GM21423 (cell line): ENCODE results near the gene DNAH2.

Source experiments
- ATAC-seq: cut with Tn5 transposase; IDR thresholded peaks from one replicate; pipeline ENCODE4 v1.9.1; 2021; ENCODE audit warnings: mild to moderate bottlenecking, moderate library complexity; ENCODE audit not compliant: unreplicated experiment

Gene DNAH2

DNA sequence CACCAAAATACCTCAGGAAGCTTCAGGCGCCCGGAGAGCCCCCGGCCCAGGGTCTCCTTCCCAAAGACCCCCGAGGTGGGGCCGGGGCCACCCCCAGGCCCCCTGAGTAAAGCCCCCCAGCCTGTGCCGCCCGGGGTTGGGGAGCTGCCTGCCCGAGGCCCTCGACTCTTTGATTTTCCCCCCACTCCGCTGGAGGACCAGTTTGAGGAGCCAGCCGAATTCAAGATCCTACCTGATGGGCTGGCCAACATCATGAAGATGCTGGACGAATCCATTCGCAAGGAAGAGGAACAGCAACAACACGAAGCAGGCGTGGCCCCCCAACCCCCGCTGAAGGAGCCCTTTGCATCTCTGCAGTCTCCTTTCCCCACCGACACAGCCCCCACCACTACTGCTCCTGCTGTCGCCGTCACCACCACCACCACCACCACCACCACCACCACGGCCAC is 130.6 kb downstream of the DNAH2 start:
- ATAC-seq: no peak

DNA sequence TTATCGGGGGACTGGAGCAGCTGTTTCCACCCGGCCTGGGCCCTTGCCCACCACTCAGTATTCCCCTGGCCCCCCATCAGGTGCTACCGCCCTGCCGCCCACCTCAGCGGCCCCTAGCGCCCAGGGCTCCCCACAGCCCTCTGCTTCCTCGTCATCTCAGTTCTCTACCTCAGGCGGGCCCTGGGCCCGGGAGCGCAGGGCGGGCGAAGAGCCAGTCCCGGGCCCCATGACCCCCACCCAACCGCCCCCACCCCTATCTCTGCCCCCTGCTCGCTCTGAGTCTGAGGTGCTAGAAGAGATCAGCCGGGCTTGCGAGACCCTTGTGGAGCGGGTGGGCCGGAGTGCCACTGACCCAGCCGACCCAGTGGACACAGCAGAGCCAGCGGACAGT is 131.2 kb downstream of the DNAH2 start:
- ATAC-seq: no peak

DNA sequence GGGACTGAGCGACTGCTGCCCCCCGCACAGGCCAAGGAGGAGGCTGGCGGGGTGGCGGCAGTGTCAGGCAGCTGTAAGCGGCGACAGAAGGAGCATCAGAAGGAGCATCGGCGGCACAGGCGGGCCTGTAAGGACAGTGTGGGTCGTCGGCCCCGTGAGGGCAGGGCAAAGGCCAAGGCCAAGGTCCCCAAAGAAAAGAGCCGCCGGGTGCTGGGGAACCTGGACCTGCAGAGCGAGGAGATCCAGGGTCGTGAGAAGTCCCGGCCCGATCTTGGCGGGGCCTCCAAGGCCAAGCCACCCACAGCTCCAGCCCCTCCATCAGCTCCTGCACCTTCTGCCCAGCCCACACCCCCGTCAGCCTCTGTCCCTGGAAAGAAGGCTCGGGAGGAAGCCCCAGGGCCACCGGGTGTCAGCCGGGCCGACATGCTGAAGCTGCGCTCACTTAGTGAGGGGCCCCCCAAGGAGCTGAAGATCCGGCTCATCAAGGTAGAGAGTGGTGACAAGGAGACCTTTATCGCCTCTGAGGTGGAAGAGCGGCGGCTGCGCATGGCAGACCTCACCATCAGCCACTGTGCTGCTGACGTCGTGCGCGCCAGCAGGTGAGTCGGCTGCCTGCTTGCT is 131.7 kb downstream of the DNAH2 start:
- no peak for ATAC-seq

DNA sequence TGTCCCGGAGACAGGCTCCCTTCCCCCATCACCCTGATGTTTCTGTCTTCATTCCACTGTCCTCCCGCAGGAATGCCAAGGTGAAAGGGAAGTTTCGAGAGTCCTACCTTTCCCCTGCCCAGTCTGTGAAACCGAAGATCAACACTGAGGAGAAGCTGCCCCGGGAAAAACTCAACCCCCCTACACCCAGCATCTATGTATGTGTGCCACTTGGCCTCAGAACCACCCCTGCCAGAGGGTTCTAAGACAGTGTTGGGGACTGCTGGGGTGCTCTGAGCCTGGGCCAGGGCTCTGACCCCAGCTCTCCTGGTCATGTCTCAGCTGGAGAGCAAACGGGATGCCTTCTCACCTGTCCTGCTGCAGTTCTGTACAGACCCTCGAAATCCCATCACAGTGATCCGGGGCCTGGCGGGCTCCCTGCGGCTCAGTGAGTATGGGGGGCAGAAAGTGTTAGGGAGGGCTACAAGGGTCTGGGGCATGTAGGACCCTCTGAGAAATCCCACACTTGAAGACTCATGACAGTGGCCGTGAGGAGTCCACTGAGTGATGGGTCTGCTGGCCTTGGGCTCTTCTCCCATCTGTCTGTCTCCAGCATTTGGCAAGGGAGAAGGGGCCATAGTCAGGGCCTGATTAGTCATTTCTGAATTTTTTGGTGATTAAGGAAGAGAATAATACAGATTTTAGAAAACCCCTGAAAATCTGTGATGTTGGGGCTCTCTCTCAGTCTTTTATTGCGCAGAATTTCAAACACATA is 132.4 kb downstream of the DNAH2 start:
- no peak for ATAC-seq

DNA sequence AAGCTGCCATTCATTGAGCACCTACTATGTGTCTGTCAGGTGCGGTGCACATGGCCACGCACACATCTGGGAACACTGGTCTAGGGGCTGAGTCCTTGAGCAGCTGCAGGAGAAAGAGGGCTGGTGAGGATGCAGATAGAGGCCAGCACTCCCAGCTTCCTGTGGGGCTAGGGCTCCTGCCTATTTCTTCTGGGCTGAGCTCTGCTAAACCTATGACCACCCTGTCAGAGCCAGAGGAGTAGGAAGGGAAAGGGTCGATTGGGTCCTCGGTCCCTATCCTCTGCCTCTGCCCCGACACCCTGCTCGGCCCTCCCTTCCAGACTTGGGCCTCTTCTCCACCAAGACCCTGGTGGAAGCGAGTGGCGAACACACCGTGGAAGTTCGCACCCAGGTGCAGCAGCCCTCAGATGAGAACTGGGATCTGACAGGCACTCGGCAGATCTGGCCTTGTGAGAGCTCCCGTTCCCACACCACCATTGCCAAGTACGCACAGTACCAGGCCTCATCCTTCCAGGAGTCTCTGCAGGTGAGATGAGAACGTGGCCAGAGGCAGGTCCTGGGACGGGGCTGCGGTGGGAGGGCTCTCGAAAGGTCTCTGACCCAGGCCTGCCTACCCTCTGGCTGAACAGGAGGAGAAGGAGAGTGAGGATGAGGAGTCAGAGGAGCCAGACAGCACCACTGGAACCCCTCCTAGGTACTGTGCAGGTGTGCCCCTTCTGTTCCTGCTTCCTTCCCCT is 133.3 kb downstream of the DNAH2 start:
- ATAC-seq: no peak

DNA sequence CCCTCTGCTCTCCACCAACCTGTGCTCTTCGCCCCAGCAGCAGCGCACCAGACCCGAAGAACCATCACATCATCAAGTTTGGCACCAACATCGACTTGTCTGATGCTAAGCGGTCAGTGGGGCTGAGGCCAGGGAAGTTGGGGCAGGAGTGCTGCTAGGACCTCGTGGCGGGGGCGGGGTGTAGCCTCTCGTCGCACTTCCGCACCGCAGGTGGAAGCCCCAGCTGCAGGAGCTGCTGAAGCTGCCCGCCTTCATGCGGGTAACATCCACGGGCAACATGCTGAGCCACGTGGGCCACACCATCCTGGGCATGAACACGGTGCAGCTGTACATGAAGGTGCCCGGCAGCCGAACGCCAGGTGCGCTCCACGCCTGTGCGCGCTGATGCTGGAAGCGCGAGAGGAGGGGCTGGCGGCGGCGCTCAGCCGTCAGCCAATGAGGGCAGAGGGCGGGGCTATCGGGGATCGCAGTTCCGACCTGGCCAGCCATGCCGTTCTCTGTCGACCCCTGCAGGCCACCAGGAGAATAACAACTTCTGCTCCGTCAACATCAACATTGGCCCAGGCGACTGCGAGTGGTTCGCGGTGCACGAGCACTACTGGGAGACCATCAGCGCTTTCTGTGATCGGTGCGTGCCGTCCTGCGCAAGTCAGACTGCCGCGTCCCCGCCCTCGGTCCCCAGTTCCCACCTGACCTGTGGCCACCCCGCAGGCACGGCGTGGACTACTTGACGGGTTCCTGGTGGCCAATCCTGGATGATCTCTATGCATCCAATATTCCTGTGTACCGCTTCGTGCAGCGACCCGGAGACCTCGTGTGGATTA is 134.1 kb downstream of the DNAH2 start:
- ATAC-seq: peak; percentile 66

DNA sequence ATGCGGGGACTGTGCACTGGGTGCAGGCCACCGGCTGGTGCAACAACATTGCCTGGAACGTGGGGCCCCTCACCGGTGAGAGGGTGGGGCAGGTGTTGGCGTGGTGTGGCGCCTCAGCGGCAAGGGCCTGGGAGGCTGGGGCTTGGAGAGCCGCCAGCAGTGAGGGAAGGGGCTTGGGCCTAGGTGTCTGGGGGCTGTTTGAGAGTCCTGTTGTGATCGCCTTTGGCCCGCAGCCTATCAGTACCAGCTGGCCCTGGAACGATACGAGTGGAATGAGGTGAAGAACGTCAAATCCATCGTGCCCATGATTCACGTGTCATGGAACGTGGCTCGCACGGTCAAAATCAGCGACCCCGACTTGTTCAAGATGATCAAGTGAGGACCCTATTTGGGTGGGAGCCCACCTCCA is 134.7 kb downstream of the DNAH2 start:
- ATAC-seq: no peak

DNA sequence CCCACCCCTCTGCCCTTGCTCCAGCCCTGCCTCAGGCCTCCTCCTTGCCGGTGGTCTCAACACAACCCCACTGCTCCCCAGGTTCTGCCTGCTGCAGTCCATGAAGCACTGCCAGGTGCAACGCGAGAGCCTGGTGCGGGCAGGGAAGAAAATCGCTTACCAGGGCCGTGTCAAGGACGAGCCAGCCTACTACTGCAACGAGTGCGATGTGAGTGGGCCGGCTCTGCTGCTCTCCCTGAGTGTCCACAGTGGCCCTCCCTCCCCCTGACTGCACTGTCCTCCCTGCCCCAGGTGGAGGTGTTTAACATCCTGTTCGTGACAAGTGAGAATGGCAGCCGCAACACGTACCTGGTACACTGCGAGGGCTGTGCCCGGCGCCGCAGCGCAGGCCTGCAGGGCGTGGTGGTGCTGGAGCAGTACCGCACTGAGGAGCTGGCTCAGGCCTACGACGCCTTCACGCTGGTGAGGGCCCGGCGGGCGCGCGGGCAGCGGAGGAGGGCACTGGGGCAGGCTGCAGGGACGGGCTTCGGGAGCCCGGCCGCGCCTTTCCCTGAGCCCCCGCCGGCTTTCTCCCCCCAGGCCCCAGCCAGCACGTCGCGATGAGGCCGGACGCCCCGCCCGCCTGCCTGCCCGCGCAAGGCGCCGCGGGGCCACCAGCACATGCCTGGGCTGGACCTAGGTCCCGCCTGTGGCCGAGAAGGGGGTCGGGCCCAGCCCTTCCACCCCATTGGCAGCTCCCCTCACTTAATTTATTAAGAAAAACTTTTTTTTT is 135.6 kb downstream of the DNAH2 start:
- ATAC-seq: no peak

DNA sequence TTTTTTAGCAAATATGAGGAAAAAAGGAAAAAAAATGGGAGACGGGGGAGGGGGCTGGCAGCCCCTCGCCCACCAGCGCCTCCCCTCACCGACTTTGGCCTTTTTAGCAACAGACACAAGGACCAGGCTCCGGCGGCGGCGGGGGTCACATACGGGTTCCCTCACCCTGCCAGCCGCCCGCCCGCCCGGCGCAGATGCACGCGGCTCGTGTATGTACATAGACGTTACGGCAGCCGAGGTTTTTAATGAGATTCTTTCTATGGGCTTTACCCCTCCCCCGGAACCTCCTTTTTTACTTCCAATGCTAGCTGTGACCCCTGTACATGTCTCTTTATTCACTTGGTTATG is 136.1 kb downstream of the DNAH2 start:
- no peak for ATAC-seq

DNA sequence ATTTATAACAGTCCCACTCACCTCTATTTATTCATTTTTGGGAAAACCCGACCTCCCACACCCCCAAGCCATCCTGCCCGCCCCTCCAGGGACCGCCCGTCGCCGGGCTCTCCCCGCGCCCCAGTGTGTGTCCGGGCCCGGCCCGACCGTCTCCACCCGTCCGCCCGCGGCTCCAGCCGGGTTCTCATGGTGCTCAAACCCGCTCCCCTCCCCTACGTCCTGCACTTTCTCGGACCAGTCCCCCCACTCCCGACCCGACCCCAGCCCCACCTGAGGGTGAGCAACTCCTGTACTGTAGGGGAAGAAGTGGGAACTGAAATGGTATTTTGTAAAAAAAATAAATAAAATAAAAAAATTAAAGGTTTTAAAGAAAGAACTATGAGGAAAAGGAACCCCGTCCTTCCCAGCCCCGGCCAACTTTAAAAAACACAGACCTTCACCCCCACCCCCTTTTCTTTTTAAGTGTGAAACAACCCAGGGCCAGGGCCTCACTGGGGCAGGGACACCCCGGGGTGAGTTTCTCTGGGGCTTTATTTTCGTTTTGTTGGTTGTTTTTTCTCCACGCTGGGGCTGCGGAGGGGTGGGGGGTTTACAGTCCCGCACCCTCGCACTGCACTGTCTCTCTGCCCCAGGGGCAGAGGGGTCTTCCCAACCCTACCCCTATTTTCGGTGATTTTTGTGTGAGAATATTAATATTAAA is 136.7 kb downstream of the DNAH2 start:
- ATAC-seq: no peak

DNA sequence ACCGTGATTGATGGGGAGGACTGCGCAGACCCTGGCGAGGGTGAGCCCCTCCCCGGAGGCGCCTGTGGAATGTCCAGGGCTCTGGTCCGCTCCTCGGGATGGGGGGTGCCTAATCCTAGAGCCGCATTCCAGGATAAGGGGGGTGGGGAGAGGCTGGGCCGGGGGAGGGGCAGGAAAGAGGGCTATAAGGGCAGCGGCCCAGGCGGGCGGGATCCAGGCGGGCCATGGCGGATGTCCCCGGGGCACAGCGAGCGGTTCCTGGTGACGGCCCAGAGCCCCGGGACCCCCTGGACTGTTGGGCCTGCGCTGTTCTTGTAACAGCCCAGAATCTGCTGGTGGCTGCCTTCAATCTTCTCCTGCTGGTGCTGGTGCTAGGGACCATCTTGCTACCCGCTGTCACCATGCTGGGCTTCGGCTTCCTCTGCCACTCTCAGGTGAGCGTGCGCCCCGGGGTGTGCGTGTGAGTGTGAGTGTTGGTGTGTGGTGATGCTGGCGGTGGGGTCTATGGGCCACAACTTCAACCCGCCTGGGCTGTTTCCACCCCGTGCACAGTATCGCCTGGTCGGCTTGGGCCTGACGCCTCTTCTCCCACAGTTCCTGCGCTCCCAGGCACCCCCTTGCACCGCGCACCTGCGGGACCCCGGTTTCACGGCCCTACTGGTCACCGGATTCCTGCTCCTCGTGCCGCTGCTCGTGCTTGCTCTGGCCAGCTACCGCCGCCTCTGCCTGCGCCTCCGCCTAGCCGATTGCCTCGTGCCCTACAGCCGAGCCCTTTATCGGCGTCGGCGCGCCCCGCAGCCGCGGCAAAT is 137.5 kb downstream of the DNAH2 start, which contains the start of gene TMEM88:
TSS of gene TMEM88 (plus strand) at position 216 of the 809 bp plus-strand sequence. CDS start at position 225, 9 bp downstream.
- no peak for ATAC-seq

DNA sequence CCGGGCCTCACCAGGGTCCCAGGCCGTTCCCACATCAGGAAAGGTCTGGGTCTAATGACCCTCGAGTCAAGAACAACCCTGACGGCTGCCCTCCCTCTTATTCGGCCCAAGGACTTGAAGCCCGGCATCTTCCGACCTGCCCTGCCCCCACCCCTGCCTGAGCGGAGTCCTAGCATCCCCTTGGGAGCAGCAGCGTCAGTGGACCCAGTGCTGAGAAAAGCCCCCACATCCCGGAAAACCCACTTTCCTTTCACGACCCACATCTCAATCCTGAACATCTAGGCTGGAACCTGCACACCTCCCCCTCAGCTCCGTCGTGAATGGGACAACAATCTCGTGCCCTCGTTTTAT is 138.1 kb downstream of the DNAH2 start:
- no peak for ATAC-seq

DNA sequence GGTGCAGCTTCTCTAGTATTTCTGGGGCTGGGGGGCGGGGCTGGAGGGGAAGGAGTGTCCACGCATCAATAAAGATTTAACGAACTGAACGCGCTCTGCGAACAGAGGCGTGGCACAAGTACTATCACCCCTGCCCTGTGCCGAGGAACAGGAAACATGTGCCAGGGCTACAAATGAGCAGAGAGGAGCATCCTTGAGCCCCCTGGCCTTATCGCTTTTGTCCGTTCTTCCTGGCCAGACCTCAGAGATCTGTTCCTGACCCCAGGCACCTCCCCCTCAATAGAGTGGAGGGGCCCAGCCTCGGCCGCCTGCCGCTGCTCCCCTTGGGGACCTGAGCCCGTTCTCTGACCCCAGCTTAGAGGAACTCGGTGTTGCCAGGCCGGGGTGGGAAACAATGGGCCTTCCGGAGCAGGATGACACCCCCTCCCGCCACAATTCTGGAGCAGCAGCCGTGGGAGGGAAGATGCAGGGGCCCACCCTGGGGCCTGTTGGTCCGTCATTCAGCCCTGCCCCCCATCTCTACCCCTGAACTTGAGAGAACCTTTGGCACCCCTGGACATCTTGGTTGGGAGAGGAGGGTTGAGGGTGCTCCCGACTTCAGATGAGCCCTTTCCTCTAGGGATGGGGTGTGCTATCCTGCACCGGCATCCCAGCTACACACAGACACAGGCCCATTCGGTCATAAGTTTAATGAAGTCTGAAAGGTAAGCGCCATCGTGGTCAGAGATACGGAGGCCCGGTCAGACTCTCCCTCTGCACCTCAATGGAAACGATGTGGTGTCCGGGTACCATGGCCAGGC is 138.7 kb downstream of the DNAH2 start:
- no peak for ATAC-seq

DNA sequence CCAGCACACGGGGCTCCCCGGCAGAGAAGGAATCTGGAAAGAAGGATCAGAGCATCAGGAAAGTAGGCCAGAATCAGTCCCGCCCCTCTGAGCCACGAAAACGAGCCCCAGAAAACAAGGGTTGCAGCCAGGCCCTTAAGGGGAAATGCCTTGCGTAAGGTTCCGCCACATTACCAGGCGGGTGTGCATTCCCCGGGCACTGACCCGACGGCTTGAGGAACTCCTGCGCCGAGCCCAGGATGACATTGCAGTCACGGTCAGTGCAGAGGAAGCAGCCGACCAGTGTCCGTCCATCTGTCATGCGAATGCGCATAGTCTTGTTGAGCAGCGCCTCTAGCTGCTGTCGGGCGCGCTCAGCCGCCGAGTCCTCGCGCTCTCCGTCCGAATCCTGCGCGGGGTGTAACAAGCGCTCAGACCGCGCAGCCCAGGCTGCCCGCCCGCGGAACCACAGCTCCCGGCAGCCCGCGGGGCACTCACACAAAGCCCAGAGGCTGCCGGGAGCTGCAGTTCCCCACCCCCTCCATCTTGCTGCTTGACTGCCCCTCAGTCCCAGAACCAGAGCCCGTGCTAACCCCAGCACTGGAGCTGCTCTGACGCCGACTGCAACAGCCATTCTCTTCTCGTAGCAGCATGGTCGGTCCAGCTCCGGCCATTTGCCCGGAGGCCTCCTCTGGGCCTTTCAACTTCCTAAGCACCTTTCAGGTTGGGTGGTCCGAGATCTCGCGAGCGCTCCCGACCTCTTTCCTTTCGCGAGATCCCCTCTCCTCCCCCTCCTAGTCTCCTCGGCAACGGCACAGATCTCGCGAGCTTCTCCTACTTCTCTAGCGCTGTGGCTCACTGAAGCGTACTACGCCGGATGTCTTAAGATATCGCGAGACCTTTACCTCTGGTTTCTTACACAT is 139.5 kb downstream of the DNAH2 start, which contains the start of gene NAA38:
TSS of gene NAA38 (minus strand) at position 749 of the 902 bp plus-strand sequence. CDS start at position 653, 96 bp downstream.
- ATAC-seq: peak; percentile 72

DNA sequence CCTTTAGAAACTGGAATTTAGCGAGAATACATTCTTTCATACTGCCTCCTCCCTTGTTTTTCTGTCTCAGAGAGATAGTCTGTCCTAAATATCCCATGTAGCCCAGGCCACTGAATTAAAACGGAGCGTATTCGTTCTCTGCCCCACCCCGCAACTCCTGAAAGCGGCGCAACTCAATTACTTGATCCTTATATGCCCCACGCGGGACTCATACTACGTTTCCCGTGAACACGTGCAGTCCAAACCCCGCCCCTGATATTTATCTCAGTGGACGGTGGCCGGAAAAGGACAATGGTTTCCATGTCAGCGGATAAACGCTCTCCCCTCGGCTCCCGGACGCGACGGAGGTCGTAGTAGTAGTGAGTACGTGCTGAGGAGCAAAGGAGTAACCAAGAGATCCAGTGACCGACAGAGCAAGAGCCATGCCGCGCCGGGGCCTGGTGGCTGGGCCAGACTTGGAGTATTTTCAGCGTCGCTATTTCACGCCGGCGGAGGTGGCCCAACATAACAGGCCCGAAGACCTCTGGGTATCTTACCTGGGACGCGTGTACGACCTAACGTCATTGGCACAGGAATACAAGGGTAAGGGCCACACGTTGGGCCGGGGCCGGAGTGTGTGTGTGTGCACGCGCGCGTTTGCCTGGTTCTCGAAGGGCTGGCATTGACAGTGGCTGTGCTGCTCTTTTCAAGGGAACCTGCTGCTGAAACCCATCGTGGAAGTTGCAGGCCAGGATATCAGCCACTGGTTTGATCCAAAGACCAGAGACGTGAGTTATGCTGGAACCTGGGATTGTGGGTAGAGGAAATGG is 140.4 kb downstream of the DNAH2 start, which contains the start of gene CYB5D1:
TSS of gene CYB5D1 (plus strand) at position 291 of the 809 bp plus-strand sequence. CDS start at position 423, 132 bp downstream.
- ATAC-seq: peak; percentile 43

DNA sequence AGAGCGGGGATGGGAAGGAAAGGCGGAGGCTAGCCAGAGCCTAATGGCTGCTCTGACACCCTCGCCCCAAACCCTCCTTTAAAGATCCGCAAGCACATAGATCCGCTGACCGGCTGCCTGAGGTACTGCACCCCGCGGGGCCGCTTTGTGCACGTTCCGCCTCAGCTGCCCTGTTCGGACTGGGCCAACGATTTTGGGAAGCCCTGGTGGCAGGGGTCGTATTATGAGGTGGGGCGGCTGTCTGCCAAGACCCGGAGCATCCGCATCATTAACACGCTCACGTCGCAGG is 140.9 kb downstream of the DNAH2 start:
- no peak for ATAC-seq
